Liver (tissue), 9 donors: ENCODE measurements around the gene LINGO4. TPM values are rescaled to one million over a fixed set of nuclear protein-coding genes. Genes with fewer than 3 reads are reported as not detected.

Source experiments
- DNase-seq: peaks from one replicate; pipeline ENCODE4 v3.0.0-alpha.2; 2017; ENCODE audit warnings: low spot score
- H3K27ac ChIP-seq, 2 donors: one replicate each; pipeline ENCODE4 v1.7.0; 2013; ENCODE audit warnings: inconsistent platforms in 2 of 2, low read length in 2 of 2, control low read depth in 1 of 2, low read depth in 1 of 2, mild to moderate bottlenecking in 1 of 2
- H3K27me3 ChIP-seq, 4 donors: one replicate each; pipeline versions ENCODE4 v1.6.1 to v1.7.0; 2013; ENCODE audit warnings: low read length in 3 of 4, inconsistent platforms in 1 of 4, mild to moderate bottlenecking in 1 of 4, moderate library complexity in 1 of 4; ENCODE audit not compliant: control insufficient read depth in 4 of 4, insufficient read depth in 4 of 4
- H3K36me3 ChIP-seq, 4 donors: one replicate each; pipeline versions ENCODE4 v1.6.1 to v1.7.0; 2013; ENCODE audit warnings: low read length in 3 of 4, mild to moderate bottlenecking in 3 of 4, low read depth in 1 of 4, moderate library complexity in 1 of 4; ENCODE audit not compliant: control insufficient read depth in 4 of 4, insufficient read depth in 3 of 4
- H3K4me1 ChIP-seq, 4 donors: one replicate each; pipeline versions ENCODE4 v1.6.1 to v1.7.0; 2013; ENCODE audit warnings: low read length in 3 of 4, mild to moderate bottlenecking in 3 of 4, moderate library complexity in 1 of 4; ENCODE audit not compliant: control insufficient read depth in 4 of 4, insufficient read depth in 4 of 4
- H3K4me3 ChIP-seq, 3 donors: one replicate each; pipeline versions ENCODE4 v1.6.1 to v1.7.0; 2013; ENCODE audit warnings: low read length in 3 of 3, control low read depth in 1 of 3, low read depth in 1 of 3, mild to moderate bottlenecking in 1 of 3
- H3K9ac ChIP-seq, 2 donors: one replicate each; pipeline ENCODE4 v1.7.0; 2013; ENCODE audit warnings: low read length in 2 of 2, mild to moderate bottlenecking in 2 of 2, moderate library complexity in 2 of 2, control low read depth in 1 of 2, low read depth in 1 of 2
- H3K9me3 ChIP-seq, 4 donors: one replicate each; pipeline versions ENCODE4 v1.6.1 to v1.7.0; 2013; ENCODE audit warnings: low read length in 3 of 4; ENCODE audit not compliant: control insufficient read depth in 4 of 4
- EGR1 ChIP-seq, 2 donors: IDR thresholded peaks; 2 replicates each; pipeline ENCODE4 v1.6.1; 2016 to 2018; ENCODE audit warnings: antibody characterized with exemption in 2 of 2, low read depth in 2 of 2
- FOXA1 ChIP-seq: IDR thresholded peaks from 2 replicates; pipeline ENCODE4 v1.6.1; 2016; ENCODE audit warnings: antibody characterized with exemption
- FOXA2 ChIP-seq: IDR thresholded peaks from 2 replicates; pipeline ENCODE4 v1.6.1; 2016; ENCODE audit warnings: antibody characterized with exemption
- GABPA ChIP-seq, 2 donors: IDR thresholded peaks in 1 of 2; conservative IDR thresholded peaks in 1 of 2; 2 replicates each; pipeline ENCODE4 v1.6.1; 2016; ENCODE audit warnings: antibody characterized with exemption in 2 of 2, mild to moderate bottlenecking in 1 of 2, moderate library complexity in 1 of 2
- HNF4A ChIP-seq, 2 donors: conservative IDR thresholded peaks; 2 replicates each; pipeline ENCODE4 v1.6.1; 2016; ENCODE audit warnings: antibody characterized with exemption in 2 of 2, mild to moderate bottlenecking in 2 of 2
- JUND ChIP-seq, 2 donors: IDR thresholded peaks; 2 replicates each; pipeline ENCODE4 v1.6.1; 2016; ENCODE audit warnings: antibody characterized with exemption in 2 of 2
- NR2F2 ChIP-seq: IDR thresholded peaks from 2 replicates; pipeline ENCODE4 v1.6.1; 2016; ENCODE audit warnings: antibody characterized with exemption
- RAD21 ChIP-seq, 2 donors: IDR thresholded peaks; 2 replicates each; pipeline ENCODE4 v1.6.1; 2016; ENCODE audit warnings: antibody characterized with exemption in 2 of 2, mild to moderate bottlenecking in 2 of 2
- RXRA ChIP-seq, 2 donors: IDR thresholded peaks; 2 replicates each; pipeline ENCODE4 v1.6.1; 2017 to 2018; ENCODE audit warnings: antibody characterized with exemption in 2 of 2, mild to moderate bottlenecking in 1 of 2
- SP1 ChIP-seq: IDR thresholded peaks from 2 replicates; pipeline ENCODE4 v1.6.1; 2018; ENCODE audit warnings: antibody characterized with exemption, mild to moderate bottlenecking
- TAF1 ChIP-seq: conservative IDR thresholded peaks from 2 replicates; pipeline ENCODE4 v1.6.1; 2016; ENCODE audit warnings: antibody characterized with exemption, mild to moderate bottlenecking
- YY1 ChIP-seq: IDR thresholded peaks from 2 replicates; pipeline ENCODE4 v1.6.1; 2016; ENCODE audit warnings: antibody characterized with exemption, mild to moderate bottlenecking
- WGBS: extraction: QIAGEN DNeasy Blood & Tissue Kit; methylation state at CpG from one replicate; pipeline ENCODE4 v1.1.7; 2013; 5-methylcytosine and 5-hydroxymethylcytosine counted together
- polyA plus RNA-seq, 2 donors: library from polyadenylated mRNA; stranded (reverse) in 1 of 2; unstranded in 1 of 2; fragments of 200-250 nt in 1 of 2; fragments of >200 nt in 1 of 2; fragmentation: Nextera tagmentation in 1 of 2; extraction: Ambion mirVana in 1 of 2; gene quantifications; one replicate each; pipeline versions ENCODE4 v1.2.1 to v1.2.3, GENCODE V29; 2013 to 2015
- total RNA-seq, 2 donors: library from RNA; depleted of rRNA; stranded (reverse); fragments of >200 nt; gene quantifications; one replicate each; pipeline ENCODE4 v1.2.3, GENCODE V29; 2014
- TF ChIP-seq, protein P1 (sequence below): IDR thresholded peaks from 2 replicates; pipeline ENCODE4 v1.6.1; 2016; ENCODE audit warnings: antibody characterized with exemption
- TF ChIP-seq, protein P2 (sequence below): IDR thresholded peaks from 2 replicates; pipeline ENCODE4 v1.6.1; 2016; ENCODE audit warnings: antibody characterized with exemption
- TF ChIP-seq, protein P3 (sequence below): IDR thresholded peaks from 2 replicates; pipeline ENCODE4 v1.6.1; 2016; ENCODE audit warnings: antibody characterized with exemption, mild to moderate bottlenecking
- TF ChIP-seq, protein P4 (sequence below): fragments of 150-350 bp; IDR thresholded peaks from 2 replicates; pipeline ENCODE4 v1.5.1; 2017; ENCODE audit warnings: improper control_type of control experiment, low read depth, low read length; ENCODE audit not compliant: missing input control
- TF ChIP-seq, protein P5 (sequence below): IDR thresholded peaks from 2 replicates; pipeline ENCODE4 v1.6.1; 2016; ENCODE audit warnings: antibody characterized with exemption
- donor health status: healthy.
- donor health status: healthy.
- donor health status: healthy.
- donor health status: healthy.
- donor health status: healthy.

The LINGO4 gene
- total and polyA plus RNA-seq, 4 donors = 0.05 to 0.50 (median 0.09) TPM; not detected in 1

DNA sequence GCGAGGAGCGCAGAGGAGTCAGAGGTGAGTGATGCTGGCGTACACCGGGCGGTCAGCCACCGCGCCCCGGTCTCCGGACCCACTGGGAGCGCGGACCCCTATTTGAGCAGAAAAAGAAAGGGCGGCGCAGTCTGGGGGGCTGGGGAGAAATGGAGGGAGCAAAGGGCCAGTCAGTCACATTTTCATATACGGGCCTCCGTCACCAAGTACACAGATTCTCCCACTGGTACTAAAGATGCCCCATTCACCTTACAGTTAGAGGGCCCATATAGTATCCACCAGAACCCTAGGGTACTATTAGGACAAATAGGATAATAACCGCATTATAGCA, 33.8 kb upstream of the LINGO4 start:
- DNase-seq = no peak
- Histone ChIP-seq H3K27ac (no peak overlapping the region), H3K4me3 (peak overlapping the region in 2 of 3 donors; percentile 38 to 61), H3K4me1 (peaks cover 30 to 57% (median 42%) of the 10 kb centered on the region in 4 donors), H3K9me3 (no peaks in the 10 kb centered on the region), H3K9ac (no peak overlapping the region), H3K36me3 (no peaks in the 10 kb centered on the region), H3K27me3 (no peaks in the 10 kb centered on the region)
- WGBS = 31% methylated on average over 16 of the region's 16 CpGs
- no peak for TF ChIP-seq FOXA2
- TF ChIP-seq SP1 = no peak
- no peak for TF ChIP-seq RAD21 (IDR thresholded peaks at IDR 0.05)
- TF ChIP-seq FOXA1 = no peak
- TF ChIP-seq, protein P1, sequence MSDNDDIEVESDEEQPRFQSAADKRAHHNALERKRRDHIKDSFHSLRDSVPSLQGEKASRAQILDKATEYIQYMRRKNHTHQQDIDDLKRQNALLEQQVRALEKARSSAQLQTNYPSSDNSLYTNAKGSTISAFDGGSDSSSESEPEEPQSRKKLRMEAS = no peak
- no peak for TF ChIP-seq YY1
- TF ChIP-seq, protein P2, sequence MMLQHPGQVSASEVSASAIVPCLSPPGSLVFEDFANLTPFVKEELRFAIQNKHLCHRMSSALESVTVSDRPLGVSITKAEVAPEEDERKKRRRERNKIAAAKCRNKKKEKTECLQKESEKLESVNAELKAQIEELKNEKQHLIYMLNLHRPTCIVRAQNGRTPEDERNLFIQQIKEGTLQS = no peak
- TF ChIP-seq, protein P3, sequence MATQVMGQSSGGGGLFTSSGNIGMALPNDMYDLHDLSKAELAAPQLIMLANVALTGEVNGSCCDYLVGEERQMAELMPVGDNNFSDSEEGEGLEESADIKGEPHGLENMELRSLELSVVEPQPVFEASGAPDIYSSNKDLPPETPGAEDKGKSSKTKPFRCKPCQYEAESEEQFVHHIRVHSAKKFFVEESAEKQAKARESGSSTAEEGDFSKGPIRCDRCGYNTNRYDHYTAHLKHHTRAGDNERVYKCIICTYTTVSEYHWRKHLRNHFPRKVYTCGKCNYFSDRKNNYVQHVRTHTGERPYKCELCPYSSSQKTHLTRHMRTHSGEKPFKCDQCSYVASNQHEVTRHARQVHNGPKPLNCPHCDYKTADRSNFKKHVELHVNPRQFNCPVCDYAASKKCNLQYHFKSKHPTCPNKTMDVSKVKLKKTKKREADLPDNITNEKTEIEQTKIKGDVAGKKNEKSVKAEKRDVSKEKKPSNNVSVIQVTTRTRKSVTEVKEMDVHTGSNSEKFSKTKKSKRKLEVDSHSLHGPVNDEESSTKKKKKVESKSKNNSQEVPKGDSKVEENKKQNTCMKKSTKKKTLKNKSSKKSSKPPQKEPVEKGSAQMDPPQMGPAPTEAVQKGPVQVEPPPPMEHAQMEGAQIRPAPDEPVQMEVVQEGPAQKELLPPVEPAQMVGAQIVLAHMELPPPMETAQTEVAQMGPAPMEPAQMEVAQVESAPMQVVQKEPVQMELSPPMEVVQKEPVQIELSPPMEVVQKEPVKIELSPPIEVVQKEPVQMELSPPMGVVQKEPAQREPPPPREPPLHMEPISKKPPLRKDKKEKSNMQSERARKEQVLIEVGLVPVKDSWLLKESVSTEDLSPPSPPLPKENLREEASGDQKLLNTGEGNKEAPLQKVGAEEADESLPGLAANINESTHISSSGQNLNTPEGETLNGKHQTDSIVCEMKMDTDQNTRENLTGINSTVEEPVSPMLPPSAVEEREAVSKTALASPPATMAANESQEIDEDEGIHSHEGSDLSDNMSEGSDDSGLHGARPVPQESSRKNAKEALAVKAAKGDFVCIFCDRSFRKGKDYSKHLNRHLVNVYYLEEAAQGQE = no peak
- TF ChIP-seq JUND (IDR thresholded peaks at IDR 0.05) = no peak

DNA sequence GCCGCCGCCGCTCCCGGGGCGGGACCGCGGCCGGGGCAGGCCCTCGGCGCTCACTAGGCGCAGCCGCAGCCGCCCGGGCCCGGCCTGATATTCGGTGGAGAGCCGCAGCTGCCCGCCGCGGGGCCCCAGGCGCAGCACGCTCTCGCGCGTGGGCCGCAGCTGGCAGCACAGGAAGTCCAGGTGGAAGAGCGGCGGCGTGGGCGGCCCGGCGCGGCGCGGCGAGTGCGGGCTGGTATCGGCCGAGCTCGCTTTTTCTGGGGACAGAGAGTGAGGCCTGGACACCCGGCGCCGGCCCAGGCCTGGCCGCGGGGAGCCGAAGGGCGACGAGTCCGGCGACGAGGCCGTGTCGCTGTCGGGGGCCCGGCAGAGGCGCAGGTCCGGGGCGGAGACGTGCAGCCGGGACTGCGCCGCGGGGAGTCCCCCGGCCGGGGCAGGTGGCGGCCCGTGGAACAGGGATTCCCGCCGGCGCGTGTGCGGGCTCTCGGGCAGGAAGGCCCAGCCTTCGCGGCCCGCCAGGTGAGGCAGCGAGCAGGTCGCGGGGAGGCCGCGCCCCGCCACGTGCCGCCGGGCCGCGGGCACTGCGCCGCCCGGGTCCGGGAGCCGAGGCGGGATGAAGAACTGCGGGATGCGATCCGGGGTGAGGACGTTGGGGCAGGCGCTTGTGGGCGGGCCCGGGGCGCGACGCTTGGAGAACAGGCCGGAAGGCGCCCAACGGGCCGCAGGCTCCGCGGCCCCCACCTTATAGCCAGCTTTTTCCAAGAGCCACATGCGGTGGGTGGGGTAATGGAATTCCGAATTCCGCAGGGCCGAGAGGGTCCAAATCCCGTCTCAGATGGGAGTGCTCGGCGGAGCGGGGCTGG, 33.2 kb upstream of the LINGO4 start:
- WGBS = 12% methylated on average over 117 of the region's 117 CpGs
- Histone ChIP-seq H3K9ac (peak overlapping the region in 1 of 2 donors; percentile 28), H3K4me1 (peaks cover 33 to 63% (median 48%) of the 10 kb centered on the region in 4 donors)

More for the DNA sequence above, 33.2 kb upstream of the LINGO4 start:
- Histone ChIP-seq H3K4me3 (peak overlapping the region in 2 of 3 donors; percentile 38 to 61), H3K36me3 (no peaks in the 10 kb centered on the region), H3K27ac (peak overlapping the region in 1 of 2 donors; percentile 22), H3K27me3 (no peaks in the 10 kb centered on the region), H3K9me3 (no peaks in the 10 kb centered on the region)
- TF ChIP-seq JUND (IDR thresholded peaks at IDR 0.05) (no peak), YY1 (no peak), FOXA1 (no peak), HNF4A (conservative IDR thresholded peaks at IDR 0.05) (no peak), FOXA2 (no peak), GABPA (IDR thresholded peaks at IDR 0.05 in 1 of 2, conservative IDR thresholded peaks at IDR 0.05 in 1 of 2) (no peak), SP1 (no peak), TAF1 (no peak), RAD21 (IDR thresholded peaks at IDR 0.05) (no peak), EGR1 (IDR thresholded peaks at IDR 0.05; ENCODE audit: low read depth in 2 of 2) (no peak), RXRA (IDR thresholded peaks at IDR 0.05) (no peak), NR2F2 (no peak)
- TF ChIP-seq, protein P1 = no peak
- TF ChIP-seq, protein P3 = no peak
- TF ChIP-seq, protein P4, sequence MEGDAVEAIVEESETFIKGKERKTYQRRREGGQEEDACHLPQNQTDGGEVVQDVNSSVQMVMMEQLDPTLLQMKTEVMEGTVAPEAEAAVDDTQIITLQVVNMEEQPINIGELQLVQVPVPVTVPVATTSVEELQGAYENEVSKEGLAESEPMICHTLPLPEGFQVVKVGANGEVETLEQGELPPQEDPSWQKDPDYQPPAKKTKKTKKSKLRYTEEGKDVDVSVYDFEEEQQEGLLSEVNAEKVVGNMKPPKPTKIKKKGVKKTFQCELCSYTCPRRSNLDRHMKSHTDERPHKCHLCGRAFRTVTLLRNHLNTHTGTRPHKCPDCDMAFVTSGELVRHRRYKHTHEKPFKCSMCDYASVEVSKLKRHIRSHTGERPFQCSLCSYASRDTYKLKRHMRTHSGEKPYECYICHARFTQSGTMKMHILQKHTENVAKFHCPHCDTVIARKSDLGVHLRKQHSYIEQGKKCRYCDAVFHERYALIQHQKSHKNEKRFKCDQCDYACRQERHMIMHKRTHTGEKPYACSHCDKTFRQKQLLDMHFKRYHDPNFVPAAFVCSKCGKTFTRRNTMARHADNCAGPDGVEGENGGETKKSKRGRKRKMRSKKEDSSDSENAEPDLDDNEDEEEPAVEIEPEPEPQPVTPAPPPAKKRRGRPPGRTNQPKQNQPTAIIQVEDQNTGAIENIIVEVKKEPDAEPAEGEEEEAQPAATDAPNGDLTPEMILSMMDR = no peak
- TF ChIP-seq, protein P5, sequence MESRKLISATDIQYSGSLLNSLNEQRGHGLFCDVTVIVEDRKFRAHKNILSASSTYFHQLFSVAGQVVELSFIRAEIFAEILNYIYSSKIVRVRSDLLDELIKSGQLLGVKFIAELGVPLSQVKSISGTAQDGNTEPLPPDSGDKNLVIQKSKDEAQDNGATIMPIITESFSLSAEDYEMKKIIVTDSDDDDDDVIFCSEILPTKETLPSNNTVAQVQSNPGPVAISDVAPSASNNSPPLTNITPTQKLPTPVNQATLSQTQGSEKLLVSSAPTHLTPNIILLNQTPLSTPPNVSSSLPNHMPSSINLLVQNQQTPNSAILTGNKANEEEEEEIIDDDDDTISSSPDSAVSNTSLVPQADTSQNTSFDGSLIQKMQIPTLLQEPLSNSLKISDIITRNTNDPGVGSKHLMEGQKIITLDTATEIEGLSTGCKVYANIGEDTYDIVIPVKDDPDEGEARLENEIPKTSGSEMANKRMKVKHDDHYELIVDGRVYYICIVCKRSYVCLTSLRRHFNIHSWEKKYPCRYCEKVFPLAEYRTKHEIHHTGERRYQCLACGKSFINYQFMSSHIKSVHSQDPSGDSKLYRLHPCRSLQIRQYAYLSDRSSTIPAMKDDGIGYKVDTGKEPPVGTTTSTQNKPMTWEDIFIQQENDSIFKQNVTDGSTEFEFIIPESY = no peak
- TF ChIP-seq, protein P2 = no peak
- DNase-seq = no peak
